ENCODE results near the gene HLA-DQB1.
"Not testable (repeated sequence)": the region's sequence is repeated elsewhere in the genome, so short reads cannot be mapped to it uniquely, and the experiment has no call there.

Gene HLA-DQB1

DNA sequence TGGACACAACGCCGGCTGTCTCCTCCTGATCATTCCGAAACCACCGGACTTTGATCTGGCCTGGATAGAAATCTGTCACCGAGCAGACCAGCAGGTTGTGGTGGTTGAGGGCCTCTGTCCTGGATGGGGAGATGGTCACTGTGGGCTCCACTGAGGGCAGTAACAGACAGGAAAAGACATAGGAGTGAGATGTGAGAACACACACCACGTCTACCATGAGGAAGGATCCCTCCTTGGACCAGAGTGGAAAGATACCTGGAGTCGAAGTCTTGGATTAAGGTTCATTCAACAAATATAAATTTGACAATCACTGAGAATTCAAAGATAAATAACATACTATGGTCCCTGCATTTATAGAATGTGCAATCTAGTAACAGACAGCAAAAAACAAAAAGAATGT, 4.4 kb downstream of the HLA-DQB1 start:
- H3K9me3 ChIP-seq (ENCODE audit: control insufficient read depth, low read length): no peaks in the 10 kb centered on the region
- no peak for DNase-seq (ENCODE audit: low read depth)

DNA sequence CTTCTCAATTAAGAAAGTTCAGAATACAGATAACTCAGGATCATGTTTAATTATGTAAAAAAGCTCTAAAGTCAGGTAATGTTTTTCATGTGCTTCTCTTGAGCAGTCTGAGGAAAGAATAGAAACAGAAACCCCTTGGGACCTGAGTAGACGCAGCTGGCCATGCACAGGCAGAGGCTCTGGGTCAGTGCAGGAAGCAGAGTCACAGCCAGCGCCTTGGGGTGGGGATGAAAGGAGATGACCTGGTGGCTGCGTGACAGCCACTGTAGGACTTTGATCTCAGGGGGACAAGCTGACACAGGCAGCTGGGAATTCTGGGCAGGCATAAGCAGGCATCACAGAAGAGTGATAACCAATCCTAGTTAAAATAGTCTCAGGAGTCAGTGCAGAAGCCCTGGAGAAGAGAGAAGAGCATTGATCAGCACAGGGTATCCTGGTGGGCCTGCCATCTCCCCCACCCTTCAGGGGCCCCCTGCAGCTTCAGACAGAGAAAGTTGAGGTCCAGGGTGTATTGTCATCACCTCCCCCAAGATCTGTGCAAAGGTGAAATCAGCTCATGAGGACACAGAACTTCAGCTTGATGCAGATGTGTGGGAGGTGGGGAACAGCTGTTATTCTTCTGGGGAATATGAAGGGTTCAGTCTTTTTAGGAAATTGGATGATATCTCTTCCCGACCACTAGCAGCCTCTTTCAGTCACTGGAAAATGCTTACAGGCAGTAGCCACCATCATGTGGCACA, 6.4 kb downstream of the HLA-DQB1 start:
- DNase-seq (ENCODE audit: low read depth): no peak
- Histone ChIP-seq H3K9ac (ENCODE audit: low read length) (no peak overlapping the region), H3K36me3 (ENCODE audit: control insufficient read depth, insufficient read depth, low read length, severe bottlenecking) (no peaks in the 10 kb centered on the region), H3K27me3 (replicated peaks; ENCODE audit: control insufficient read depth, insufficient read depth, low read length) (peaks cover 18% of the 10 kb centered on the region), H3K4me1 (ENCODE audit: control insufficient read depth, insufficient read depth, low read length) (no peaks in the 10 kb centered on the region), H3K4me3 (ENCODE audit: low read length) (no peak overlapping the region), H3K9me3 (ENCODE audit: control insufficient read depth, low read length) (no peaks in the 10 kb centered on the region)

More for the DNA sequence above, 4.4 kb downstream of the HLA-DQB1 start:
- peaks cover 19% of the 10 kb centered on the region for H3K27me3 ChIP-seq (replicated peaks; ENCODE audit: control insufficient read depth, insufficient read depth, low read length)
- no peak overlapping the region for H3K4me3 ChIP-seq (ENCODE audit: low read length)
- H3K9ac ChIP-seq (ENCODE audit: low read length): no peak overlapping the region
- no peaks in the 10 kb centered on the region for H3K4me1 ChIP-seq (ENCODE audit: control insufficient read depth, insufficient read depth, low read length)
- H3K36me3 ChIP-seq (ENCODE audit: control insufficient read depth, insufficient read depth, low read length, severe bottlenecking): no peaks in the 10 kb centered on the region

DNA sequence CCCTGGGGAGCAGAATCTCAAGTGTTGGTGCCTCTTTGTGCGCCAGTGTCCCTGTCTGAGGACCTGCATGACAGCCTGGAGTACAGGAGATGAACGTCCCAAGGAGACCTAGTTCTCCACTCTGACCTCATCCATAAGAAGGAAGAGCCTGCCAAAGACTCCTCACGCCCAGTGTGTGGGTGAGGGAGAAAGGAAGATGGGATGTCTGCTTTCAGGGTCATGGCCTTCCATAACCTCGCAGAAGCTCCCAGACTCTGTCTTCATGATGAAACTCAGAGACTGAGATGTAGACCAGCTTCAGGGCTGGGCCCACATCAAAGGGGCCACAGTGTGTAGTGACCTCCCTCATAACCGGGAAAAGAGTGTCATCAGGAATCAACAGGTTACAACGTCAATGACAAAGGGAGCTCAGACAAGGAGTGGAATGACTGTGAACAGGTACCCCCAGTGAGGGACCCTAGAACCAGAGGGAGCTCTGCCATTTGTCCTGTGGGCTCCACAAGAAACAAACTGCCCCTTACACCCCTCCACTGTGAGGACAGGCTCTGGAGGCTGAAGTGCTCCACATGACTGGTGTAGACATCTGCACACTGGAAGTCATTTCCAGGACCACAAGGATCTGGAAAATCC, 8.1 kb downstream of the HLA-DQB1 start:
- H3K4me1 ChIP-seq (ENCODE audit: control insufficient read depth, insufficient read depth, low read length): no peaks in the 10 kb centered on the region
- no peaks in the 10 kb centered on the region for H3K9me3 ChIP-seq (ENCODE audit: control insufficient read depth, low read length)
- no peak overlapping the region for H3K4me3 ChIP-seq (ENCODE audit: low read length)
- DNase-seq (ENCODE audit: low read depth): no peak
- no peaks in the 10 kb centered on the region for H3K36me3 ChIP-seq (ENCODE audit: control insufficient read depth, insufficient read depth, low read length, severe bottlenecking)
- no peak overlapping the region for H3K9ac ChIP-seq (ENCODE audit: low read length)
- H3K27me3 ChIP-seq (replicated peaks; ENCODE audit: control insufficient read depth, insufficient read depth, low read length): peaks cover 15% of the 10 kb centered on the region

DNA sequence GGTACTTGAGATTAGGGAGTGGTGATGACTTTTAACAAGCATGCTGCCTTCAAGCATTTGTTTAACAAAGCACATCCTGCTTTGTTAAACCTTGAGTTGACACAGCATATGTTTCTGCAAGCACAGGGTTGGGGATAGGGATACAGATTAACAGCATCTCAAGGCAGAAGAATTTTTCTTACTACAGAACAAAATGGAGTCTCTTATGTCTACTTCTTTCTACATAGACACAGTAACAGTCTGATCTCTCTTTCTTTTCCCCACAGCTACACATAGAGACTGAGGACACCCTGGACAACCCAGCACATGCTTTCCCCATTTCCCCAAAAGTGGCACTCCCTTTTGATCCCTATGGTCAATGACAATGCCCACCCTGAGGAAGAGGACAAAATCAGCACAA, 8.6 kb downstream of the HLA-DQB1 start:
- not testable (repeated sequence) for H3K4me1 ChIP-seq (ENCODE audit: control insufficient read depth, insufficient read depth, low read length); H3K9ac ChIP-seq (ENCODE audit: low read length); DNase-seq (ENCODE audit: low read depth); H3K4me3 ChIP-seq (ENCODE audit: low read length); H3K36me3 ChIP-seq (ENCODE audit: control insufficient read depth, insufficient read depth, low read length, severe bottlenecking); H3K9me3 ChIP-seq (ENCODE audit: control insufficient read depth, low read length)
- peaks cover 14% of the 10 kb centered on the region for H3K27me3 ChIP-seq (replicated peaks; ENCODE audit: control insufficient read depth, insufficient read depth, low read length)

DNA sequence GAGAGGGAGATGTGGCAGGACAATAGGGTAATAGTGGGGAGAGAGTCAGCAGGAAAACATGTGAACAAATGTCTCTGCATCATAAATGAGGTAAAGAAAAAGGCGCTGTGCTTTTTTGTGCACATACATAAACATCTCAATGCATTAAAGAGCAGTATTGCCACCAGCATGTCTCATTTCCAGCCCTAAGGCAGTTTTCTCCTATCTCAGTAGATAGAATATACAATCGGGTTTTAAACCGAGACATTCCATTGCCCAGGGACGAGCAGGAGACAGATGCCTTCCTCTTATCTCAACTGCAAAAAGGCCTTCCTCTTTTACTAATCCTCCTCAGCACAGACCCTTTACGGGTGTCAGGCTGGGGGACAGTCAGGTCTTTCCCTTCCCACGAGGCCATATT, 9.1 kb downstream of the HLA-DQB1 start:
- not testable (repeated sequence) for H3K9me3 ChIP-seq (ENCODE audit: control insufficient read depth, low read length); H3K4me1 ChIP-seq (ENCODE audit: control insufficient read depth, insufficient read depth, low read length); H3K9ac ChIP-seq (ENCODE audit: low read length); H3K4me3 ChIP-seq (ENCODE audit: low read length); DNase-seq (ENCODE audit: low read depth); H3K36me3 ChIP-seq (ENCODE audit: control insufficient read depth, insufficient read depth, low read length, severe bottlenecking)
- H3K27me3 ChIP-seq (replicated peaks; ENCODE audit: control insufficient read depth, insufficient read depth, low read length): peaks cover 14% of the 10 kb centered on the region

DNA sequence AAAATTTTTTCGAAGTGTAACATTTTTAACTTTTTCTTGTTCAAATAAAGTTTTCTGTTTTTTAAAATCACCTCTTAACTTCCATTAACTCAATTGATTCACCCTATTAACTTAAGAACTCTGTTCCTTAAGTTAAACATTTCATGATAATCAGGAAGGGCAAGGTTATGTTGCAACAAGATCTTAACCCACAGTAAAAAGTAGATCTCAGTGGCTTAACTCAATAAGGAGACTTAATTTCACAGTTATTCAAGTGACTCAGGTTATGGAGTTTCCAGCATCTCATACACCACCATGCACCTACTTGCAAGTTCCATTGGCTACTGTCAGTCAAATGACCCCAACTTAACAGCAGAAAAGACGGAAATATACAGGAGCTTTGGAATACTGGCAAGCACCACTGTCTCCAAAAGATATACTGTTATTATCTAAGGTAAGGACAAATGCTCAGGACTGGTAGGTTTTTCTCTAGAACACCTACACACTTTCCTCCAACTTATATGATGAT, 11.2 kb downstream of the HLA-DQB1 start:
- Histone ChIP-seq H3K4me3 (ENCODE audit: low read length) (no peak overlapping the region), H3K9ac (ENCODE audit: low read length) (no peak overlapping the region), H3K36me3 (ENCODE audit: control insufficient read depth, insufficient read depth, low read length, severe bottlenecking) (no peaks in the 10 kb centered on the region), H3K9me3 (ENCODE audit: control insufficient read depth, low read length) (no peaks in the 10 kb centered on the region), H3K27me3 (replicated peaks; ENCODE audit: control insufficient read depth, insufficient read depth, low read length) (peaks cover 14% of the 10 kb centered on the region), H3K4me1 (ENCODE audit: control insufficient read depth, insufficient read depth, low read length) (no peaks in the 10 kb centered on the region)
- DNase-seq (ENCODE audit: low read depth): no peak

DNA sequence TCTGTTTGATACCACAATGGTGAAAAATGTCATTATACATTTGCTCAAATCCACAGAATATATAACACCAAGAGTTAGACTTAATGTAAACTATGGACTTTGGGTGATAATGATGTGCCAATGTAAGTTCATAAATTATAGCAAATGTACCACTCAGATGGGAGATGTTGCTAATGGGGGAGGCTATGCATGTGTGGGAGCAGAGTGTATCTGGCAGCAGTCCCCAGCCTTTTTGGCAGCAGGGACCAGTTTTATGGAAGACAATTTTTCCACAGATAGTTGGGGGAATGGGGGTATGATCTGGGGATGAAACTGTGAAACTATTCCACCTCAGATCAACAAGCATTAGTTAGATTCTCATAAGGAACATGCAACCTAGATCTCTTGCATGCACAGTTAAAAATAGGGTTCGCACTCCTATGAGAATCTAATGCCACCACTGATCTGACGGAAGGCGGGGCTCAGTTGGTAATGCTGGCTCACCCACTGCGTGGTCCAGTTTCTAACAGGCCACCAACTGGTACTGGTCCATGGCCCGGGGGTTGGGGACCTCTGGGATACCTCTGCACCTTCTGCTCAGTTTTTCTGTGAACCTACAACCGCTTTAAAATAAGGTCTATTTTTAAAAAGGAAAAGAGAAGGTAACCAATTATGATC, 21.3 kb downstream of the HLA-DQB1 start:
- no peaks in the 10 kb centered on the region for H3K9me3 ChIP-seq (ENCODE audit: control insufficient read depth, low read length)
- no peak for DNase-seq (ENCODE audit: low read depth)
- no peaks in the 10 kb centered on the region for H3K27me3 ChIP-seq (replicated peaks; ENCODE audit: control insufficient read depth, insufficient read depth, low read length)
- H3K4me3 ChIP-seq (ENCODE audit: low read length): no peak overlapping the region
- H3K4me1 ChIP-seq (ENCODE audit: control insufficient read depth, insufficient read depth, low read length): no peaks in the 10 kb centered on the region
- H3K9ac ChIP-seq (ENCODE audit: low read length): no peak overlapping the region
- no peaks in the 10 kb centered on the region for H3K36me3 ChIP-seq (ENCODE audit: control insufficient read depth, insufficient read depth, low read length, severe bottlenecking)

DNA sequence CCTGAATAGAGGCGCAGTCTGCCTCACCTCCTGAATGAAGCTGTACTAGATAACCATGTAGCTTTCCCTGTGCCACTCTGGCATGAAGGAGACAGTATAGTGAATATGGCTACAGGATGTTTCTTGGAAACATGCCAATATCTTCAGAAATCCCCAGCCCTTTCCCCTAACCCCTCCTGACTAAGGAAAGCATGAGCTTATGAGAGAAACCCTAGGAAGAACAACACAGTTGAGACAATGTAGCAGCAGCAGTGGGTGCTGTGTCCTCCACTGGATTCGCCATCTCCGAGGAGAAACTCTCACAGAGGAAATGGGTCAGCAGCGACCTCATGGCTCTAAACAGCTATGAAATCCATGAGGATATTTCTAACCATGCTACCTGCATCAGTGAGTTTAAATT, 22.6 kb downstream of the HLA-DQB1 start:
- Histone ChIP-seq H3K9me3 (ENCODE audit: control insufficient read depth, low read length) (no peaks in the 10 kb centered on the region), H3K4me3 (ENCODE audit: low read length) (no peak overlapping the region), H3K36me3 (ENCODE audit: control insufficient read depth, insufficient read depth, low read length, severe bottlenecking) (no peaks in the 10 kb centered on the region), H3K9ac (ENCODE audit: low read length) (no peak overlapping the region), H3K27me3 (replicated peaks; ENCODE audit: control insufficient read depth, insufficient read depth, low read length) (no peaks in the 10 kb centered on the region), H3K4me1 (ENCODE audit: control insufficient read depth, insufficient read depth, low read length) (no peaks in the 10 kb centered on the region)
- no peak for DNase-seq (ENCODE audit: low read depth)

DNA sequence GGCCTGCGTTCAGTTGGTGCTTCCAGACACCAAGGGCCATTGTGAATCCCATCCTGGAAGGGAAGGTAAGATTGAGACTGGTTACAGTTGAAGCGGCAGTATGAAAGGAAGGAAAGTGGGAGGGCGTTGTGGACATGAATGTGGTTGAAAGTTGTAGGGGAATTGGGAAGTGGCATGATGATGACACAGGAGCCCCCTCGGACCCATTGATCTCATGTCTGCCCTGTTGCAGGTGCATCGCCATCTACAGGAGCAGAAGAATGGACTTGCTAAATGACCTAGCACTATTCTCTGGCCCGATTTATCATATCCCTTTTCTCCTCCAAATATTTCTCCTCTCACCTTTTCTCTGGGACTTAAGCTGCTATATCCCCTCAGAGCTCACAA, 23.7 kb downstream of the HLA-DQB1 start:
- no peaks in the 10 kb centered on the region for H3K9me3 ChIP-seq (ENCODE audit: control insufficient read depth, low read length)
- H3K4me3 ChIP-seq (ENCODE audit: low read length): no peak overlapping the region

DNA sequence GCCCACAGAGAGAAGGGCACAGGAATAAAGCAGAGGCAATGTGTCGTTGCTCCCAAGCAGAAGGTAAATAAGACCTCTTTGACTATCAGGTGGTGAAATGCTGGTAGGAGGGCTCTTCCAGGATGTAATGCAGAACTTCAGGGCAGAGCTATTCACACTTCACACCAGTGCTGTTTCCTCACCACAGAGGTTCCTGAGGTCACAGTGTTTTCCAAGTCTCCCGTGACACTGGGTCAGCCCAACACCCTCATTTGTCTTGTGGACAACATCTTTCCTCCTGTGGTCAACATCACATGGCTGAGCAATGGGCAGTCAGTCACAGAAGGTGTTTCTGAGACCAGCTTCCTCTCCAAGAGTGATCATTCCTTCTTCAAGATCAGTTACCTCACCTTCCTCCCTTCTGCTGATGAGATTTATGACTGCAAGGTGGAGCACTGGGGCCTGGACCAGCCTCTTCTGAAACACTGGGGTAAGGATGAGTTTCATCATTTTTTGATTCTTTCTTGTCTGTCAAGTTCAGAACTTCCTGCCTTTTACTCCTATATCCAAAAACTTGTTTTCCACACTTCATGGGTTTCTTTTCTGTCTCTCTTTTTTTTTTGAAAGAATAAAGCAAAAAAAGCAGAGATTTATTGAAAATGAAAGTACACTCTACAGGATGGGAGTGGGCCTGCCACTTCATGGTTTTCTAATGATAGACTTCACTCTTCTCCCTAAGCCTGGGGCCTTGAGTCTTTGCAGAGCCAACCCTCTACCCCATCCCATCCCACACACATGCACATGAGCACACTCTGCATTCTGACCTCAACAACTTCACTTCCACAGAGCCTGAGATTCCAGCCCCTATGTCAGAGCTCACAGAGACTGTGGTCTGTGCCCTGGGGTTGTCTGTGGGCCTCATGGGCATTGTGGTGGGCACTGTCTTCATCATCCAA, 24.4 kb downstream of the HLA-DQB1 start:
- H3K27me3 ChIP-seq (replicated peaks; ENCODE audit: control insufficient read depth, insufficient read depth, low read length); DNase-seq (ENCODE audit: low read depth); H3K4me1 ChIP-seq (ENCODE audit: control insufficient read depth, insufficient read depth, low read length); H3K4me3 ChIP-seq (ENCODE audit: low read length); H3K9ac ChIP-seq (ENCODE audit: low read length); H3K36me3 ChIP-seq (ENCODE audit: control insufficient read depth, insufficient read depth, low read length, severe bottlenecking); H3K9me3 ChIP-seq (ENCODE audit: control insufficient read depth, low read length): not testable (repeated sequence)

More for the DNA sequence above, 23.7 kb downstream of the HLA-DQB1 start:
- DNase-seq (ENCODE audit: low read depth): no peak
- H3K9ac ChIP-seq (ENCODE audit: low read length): no peak overlapping the region
- no peaks in the 10 kb centered on the region for H3K27me3 ChIP-seq (replicated peaks; ENCODE audit: control insufficient read depth, insufficient read depth, low read length)
- H3K36me3 ChIP-seq (ENCODE audit: control insufficient read depth, insufficient read depth, low read length, severe bottlenecking): no peaks in the 10 kb centered on the region
- no peaks in the 10 kb centered on the region for H3K4me1 ChIP-seq (ENCODE audit: control insufficient read depth, insufficient read depth, low read length)

DNA sequence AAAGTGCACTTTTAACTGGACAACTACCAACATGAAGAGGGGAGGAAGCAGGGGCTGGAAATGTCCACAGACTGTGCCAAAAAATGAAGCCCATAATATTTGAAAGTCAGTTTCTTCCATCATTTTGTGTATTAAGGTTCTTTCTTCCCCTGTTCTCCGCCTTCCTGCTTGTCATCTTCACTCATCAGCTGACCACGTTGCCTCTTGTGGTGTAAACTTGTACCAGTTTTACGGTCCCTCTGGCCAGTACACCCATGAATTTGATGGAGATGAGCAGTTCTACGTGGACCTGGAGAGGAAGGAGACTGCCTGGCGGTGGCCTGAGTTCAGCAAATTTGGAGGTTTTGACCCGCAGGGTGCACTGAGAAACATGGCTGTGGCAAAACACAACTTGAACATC, 25.3 kb downstream of the HLA-DQB1 start:
- Histone ChIP-seq H3K9me3 (ENCODE audit: control insufficient read depth, low read length) (no peaks in the 10 kb centered on the region), H3K4me1 (ENCODE audit: control insufficient read depth, insufficient read depth, low read length) (no peaks in the 10 kb centered on the region), H3K36me3 (ENCODE audit: control insufficient read depth, insufficient read depth, low read length, severe bottlenecking) (no peaks in the 10 kb centered on the region), H3K9ac (ENCODE audit: low read length) (no peak overlapping the region), H3K4me3 (ENCODE audit: low read length) (no peak overlapping the region), H3K27me3 (replicated peaks; ENCODE audit: control insufficient read depth, insufficient read depth, low read length) (no peaks in the 10 kb centered on the region)
- DNase-seq (ENCODE audit: low read depth): no peak

Measured in adipocyte (in vitro differentiated cells).